ENCODE measurements around the gene SPRY1. TPM values are rescaled to one million over a fixed set of nuclear protein-coding genes. Genes with fewer than 3 reads are reported as not detected.
A peak's percentile ranks its signal among the peaks of the same experiment; 100 is the strongest.

SPRY1 gene
- total and polyA plus RNA-seq, 4 donors: 23.6 to 29.2 (median 27.5) TPM

DNA sequence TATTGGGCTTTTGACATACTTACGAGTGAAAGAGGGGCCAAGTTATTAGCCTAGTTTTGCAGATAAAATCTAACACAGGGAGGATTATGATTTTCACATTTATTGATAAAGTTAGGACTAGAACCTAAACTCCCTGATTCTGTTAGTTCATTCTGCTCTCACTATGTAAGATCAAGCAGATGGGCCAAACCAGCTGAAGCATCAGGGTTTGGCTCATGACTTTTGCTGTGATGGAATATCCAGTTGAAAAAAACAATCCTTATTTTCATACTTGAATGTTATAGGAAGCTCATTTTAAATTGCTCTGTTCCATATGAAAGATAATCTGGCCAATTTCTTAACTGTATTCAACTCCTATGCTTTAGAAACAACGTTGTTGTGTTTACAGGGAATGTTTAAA lies 21.2 kb downstream of the SPRY1 start:
- no peaks in the 10 kb centered on the region for H3K27me3 ChIP-seq (ENCODE audit: control insufficient read depth, insufficient read depth, low read length)
- no peaks in the 10 kb centered on the region for H3K36me3 ChIP-seq (ENCODE audit: control insufficient read depth, insufficient read depth, low read length)
- no peaks in the 10 kb centered on the region for H3K9me3 ChIP-seq (ENCODE audit: control insufficient read depth, insufficient read depth, low read length)
- H3K27ac ChIP-seq (ENCODE audit: low read depth, low read length): no peak overlapping the region
- no peaks in the 10 kb centered on the region for H3K4me1 ChIP-seq (ENCODE audit: control insufficient read depth, insufficient read depth, low read length)
- WGBS (ENCODE audit: insufficient coverage): no CpG with 5 or more reads among the region's 2 CpGs
- H3K4me3 ChIP-seq (ENCODE audit: low read depth, low read length): no peak overlapping the region
- DNase-seq (ENCODE audit: low read depth in 4 of 6, low spot score in 6 of 6): peak in 1 of 6 donors; percentile 33

DNA sequence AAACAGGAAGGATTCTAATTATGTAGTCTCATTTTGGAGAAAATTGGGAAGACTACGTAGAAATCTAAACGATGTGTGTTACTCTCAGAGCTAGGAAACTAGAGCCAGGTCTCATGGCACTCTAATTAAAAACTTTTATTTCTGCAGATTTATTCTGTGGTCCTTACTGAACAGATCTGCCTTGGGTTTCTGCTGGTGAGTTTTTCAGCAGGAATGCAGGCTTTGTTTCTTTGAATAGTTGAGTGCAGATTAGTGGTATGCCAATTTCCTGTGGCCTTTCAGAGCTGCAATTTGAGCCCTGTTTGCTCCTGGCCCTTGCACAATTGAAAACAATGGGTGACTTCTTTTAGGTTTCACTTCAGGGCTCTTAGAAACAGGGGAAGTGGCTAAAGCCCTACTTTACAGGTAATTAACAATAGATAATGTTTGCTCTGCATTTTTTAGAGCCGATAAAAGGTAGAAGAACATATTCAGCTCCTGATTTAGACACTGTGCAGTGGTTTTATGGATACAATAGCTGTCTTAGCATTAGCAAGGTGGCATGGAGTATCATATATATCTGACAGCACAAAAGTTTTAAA lies 21.8 kb downstream of the SPRY1 start:
- DNase-seq (ENCODE audit: low read depth in 4 of 6, low spot score in 6 of 6): peak in 2 of 6 donors; percentile 62 to 64
- Histone ChIP-seq H3K4me1 (ENCODE audit: control insufficient read depth, insufficient read depth, low read length) (no peaks in the 10 kb centered on the region), H3K27me3 (ENCODE audit: control insufficient read depth, insufficient read depth, low read length) (no peaks in the 10 kb centered on the region), H3K27ac (ENCODE audit: low read depth, low read length) (no peak overlapping the region), H3K36me3 (ENCODE audit: control insufficient read depth, insufficient read depth, low read length) (no peaks in the 10 kb centered on the region), H3K4me3 (ENCODE audit: low read depth, low read length) (no peak overlapping the region), H3K9me3 (ENCODE audit: control insufficient read depth, insufficient read depth, low read length) (no peaks in the 10 kb centered on the region)
- 37% methylated on average over 2 of the region's 3 CpGs for WGBS (ENCODE audit: insufficient coverage)

DNA sequence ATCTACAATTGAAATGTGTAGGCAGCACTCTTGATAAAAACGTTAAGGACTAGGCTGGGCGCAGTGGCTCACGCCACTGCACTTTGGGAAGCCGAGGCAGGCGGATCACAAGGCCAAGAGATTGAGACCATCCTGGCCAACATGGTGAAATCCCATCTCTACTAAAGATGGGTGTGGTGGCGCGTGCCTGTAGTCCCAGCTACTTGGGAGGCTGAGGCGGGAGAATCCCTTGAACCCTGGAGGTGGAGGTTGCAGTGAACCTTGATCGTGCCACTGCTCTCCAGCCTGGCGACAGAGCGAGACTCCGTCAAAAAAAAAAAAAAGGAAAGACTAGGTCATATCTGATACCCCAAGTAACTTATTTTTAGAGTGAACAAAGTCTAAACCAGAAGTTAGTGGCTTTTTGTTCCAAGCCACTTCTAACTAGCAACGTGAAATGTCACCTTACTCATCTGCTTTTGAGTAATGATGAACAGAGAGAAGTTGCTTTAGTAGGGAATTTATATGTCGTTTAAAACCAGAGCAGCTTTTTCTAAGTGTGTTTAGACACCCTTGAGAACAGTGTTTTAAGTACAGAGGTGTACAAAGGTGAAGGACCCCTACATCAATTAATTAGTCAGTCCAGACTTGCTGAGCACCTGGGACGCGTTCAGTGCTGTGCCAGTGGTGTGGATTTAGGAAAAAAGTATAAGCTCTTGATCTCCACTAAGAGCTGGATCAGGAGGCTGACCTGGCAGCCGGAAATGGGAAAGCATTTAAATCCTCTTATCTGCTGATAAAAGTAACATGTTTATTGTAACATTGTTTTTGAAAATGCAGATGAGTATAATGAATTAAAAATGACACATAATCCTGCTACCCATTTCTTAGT lies 23.5 kb downstream of the SPRY1 start:
- no peak overlapping the region for H3K4me3 ChIP-seq (ENCODE audit: low read depth, low read length)
- WGBS (ENCODE audit: insufficient coverage): 100% methylated on average over 4 of the region's 17 CpGs
- no peaks in the 10 kb centered on the region for H3K27me3 ChIP-seq (ENCODE audit: control insufficient read depth, insufficient read depth, low read length)
- H3K9me3 ChIP-seq (ENCODE audit: control insufficient read depth, insufficient read depth, low read length): no peaks in the 10 kb centered on the region
- DNase-seq (ENCODE audit: low read depth in 4 of 6, low spot score in 6 of 6): no peak
- H3K4me1 ChIP-seq (ENCODE audit: control insufficient read depth, insufficient read depth, low read length): no peaks in the 10 kb centered on the region
- no peaks in the 10 kb centered on the region for H3K36me3 ChIP-seq (ENCODE audit: control insufficient read depth, insufficient read depth, low read length)
- H3K27ac ChIP-seq (ENCODE audit: low read depth, low read length): no peak overlapping the region

DNA sequence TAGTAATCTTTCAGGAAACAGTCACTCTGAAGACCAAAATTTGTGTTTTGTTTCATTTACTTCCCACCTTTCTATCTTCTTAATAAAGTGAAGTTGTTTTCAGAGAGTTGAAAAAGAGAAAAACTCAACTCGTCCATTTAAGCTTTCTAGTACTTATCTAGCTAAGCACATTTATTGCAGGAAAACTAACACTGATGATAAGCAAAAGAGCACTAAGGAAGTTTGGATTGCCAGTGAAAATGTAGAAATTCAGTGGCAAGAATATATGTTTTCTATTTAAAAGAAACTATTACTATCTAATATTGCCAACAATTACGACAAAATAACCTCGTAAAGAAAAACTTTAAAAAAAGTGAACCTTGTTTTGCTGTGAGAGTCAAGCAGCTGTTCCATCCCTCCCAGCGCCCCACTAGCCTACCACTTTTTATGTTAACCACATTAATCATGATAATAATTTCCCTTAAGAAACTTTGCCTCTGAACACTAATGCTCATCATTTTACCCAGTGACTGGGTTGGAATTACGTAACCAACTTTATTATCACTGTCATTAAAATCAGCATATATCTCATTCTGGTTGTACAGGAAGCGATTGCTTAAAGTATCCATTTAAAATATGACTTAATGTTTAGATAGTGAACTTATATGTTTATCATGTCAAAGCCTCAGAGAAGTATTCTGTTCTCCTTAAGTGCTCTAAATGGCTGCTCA lies 24.8 kb downstream of the SPRY1 start:
- Histone ChIP-seq H3K4me1 (ENCODE audit: control insufficient read depth, insufficient read depth, low read length) (no peaks in the 10 kb centered on the region), H3K27ac (ENCODE audit: low read depth, low read length) (no peak overlapping the region), H3K27me3 (ENCODE audit: control insufficient read depth, insufficient read depth, low read length) (no peaks in the 10 kb centered on the region), H3K36me3 (ENCODE audit: control insufficient read depth, insufficient read depth, low read length) (no peaks in the 10 kb centered on the region), H3K9me3 (ENCODE audit: control insufficient read depth, insufficient read depth, low read length) (no peaks in the 10 kb centered on the region), H3K4me3 (ENCODE audit: low read depth, low read length) (no peak overlapping the region)
- DNase-seq (ENCODE audit: low read depth in 4 of 6, low spot score in 6 of 6): no peak
- WGBS (ENCODE audit: insufficient coverage): 94% methylated on average over 3 of the region's 6 CpGs

DNA sequence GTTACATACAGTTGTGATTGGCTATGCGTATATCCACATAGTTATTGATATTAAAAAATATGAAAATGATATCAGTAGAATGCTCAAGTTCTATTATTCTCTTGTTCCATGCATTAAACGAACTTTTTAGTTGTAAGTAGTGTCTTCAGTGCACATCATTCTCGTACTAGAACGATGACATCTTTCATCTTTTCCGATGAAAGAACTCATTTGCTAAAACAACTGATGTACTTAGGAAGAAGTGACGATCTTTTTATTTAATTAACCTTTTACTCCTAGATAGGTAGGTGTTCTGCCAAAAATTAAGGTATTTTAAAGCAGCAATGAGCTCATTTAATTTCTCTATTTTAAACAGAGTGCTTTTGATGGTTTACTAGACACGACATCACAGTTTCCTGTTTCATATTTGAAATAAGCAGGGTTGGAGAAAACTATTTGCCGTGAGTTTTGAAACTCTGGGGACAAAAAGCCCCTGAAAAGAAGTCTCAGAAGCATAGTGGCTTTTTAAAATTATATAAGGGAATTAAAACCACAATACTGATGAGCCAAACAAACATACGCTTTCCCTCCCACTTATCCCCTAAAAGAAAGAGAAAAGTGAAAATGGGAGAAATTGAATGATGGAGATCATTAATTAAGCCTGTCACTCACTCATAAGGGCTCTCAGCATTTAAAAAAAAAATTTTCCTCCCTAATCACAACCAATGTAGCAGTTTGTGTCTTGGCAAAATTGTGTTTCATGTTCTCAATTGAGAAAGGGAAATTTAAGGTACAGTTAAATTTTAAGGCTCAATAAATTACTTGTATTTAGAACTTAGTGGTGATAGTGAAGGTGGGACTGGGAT lies 25.6 kb downstream of the SPRY1 start:
- H3K27ac ChIP-seq (ENCODE audit: low read depth, low read length): no peak overlapping the region
- H3K9me3 ChIP-seq (ENCODE audit: control insufficient read depth, insufficient read depth, low read length): peaks cover 3% of the 10 kb centered on the region
- no peaks in the 10 kb centered on the region for H3K36me3 ChIP-seq (ENCODE audit: control insufficient read depth, insufficient read depth, low read length)
- H3K4me3 ChIP-seq (ENCODE audit: low read depth, low read length): no peak overlapping the region
- no CpG with 5 or more reads among the region's 9 CpGs for WGBS (ENCODE audit: insufficient coverage)
- no peaks in the 10 kb centered on the region for H3K27me3 ChIP-seq (ENCODE audit: control insufficient read depth, insufficient read depth, low read length)
- DNase-seq (ENCODE audit: low read depth in 4 of 6, low spot score in 6 of 6): no peak
- no peaks in the 10 kb centered on the region for H3K4me1 ChIP-seq (ENCODE audit: control insufficient read depth, insufficient read depth, low read length)

DNA sequence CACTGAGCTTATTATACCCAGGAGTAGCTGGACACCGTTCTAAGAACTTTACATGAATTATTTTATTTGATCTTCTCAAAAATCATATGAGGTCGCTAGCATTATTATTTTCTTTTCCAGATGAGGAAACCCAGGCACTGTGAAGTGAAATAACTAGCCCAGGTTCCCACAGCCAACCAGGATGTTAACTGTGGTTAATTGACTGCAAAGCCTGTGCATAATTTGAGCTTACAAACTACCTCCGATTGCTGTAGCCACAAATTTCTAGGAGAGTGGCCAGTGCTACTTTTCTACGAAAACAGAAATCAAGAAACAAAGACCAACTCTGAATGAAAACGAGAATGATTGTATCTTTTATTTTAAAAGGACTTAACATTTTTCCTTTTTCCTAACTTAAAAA lies 27.2 kb downstream of the SPRY1 start:
- Histone ChIP-seq H3K27me3 (ENCODE audit: control insufficient read depth, insufficient read depth, low read length) (no peaks in the 10 kb centered on the region), H3K4me3 (ENCODE audit: low read depth, low read length) (no peak overlapping the region), H3K27ac (ENCODE audit: low read depth, low read length) (no peak overlapping the region), H3K9me3 (ENCODE audit: control insufficient read depth, insufficient read depth, low read length) (peaks cover 6% of the 10 kb centered on the region), H3K4me1 (ENCODE audit: control insufficient read depth, insufficient read depth, low read length) (no peaks in the 10 kb centered on the region), H3K36me3 (ENCODE audit: control insufficient read depth, insufficient read depth, low read length) (no peaks in the 10 kb centered on the region)
- DNase-seq (ENCODE audit: low read depth in 4 of 6, low spot score in 6 of 6): no peak
- WGBS (ENCODE audit: insufficient coverage): 100% methylated on average over 2 of the region's 5 CpGs

DNA sequence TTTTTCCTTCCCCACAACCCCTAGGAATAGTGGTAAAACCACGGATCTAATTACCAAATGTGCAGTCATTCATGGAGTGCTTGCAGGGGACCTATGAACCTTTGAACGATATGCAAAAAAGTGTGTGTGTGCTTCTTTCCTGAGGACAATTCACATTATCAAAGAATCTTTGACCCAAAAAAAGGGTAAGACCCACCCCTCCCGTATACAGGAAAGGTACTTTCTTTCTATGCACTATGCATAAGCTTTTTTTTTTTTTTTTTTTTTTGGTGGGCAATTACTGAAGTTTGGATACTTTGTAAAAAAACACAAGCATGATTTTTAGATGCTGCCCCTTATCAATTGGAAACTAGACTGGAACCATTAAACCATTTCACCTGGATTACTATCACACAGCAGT lies 31.4 kb downstream of the SPRY1 start:
- no peaks in the 10 kb centered on the region for H3K4me1 ChIP-seq (ENCODE audit: control insufficient read depth, insufficient read depth, low read length)
- peaks cover 6% of the 10 kb centered on the region for H3K9me3 ChIP-seq (ENCODE audit: control insufficient read depth, insufficient read depth, low read length)
- no peak overlapping the region for H3K27ac ChIP-seq (ENCODE audit: low read depth, low read length)
- H3K4me3 ChIP-seq (ENCODE audit: low read depth, low read length): no peak overlapping the region
- no peaks in the 10 kb centered on the region for H3K36me3 ChIP-seq (ENCODE audit: control insufficient read depth, insufficient read depth, low read length)
- H3K27me3 ChIP-seq (ENCODE audit: control insufficient read depth, insufficient read depth, low read length): no peaks in the 10 kb centered on the region
- no peak for DNase-seq (ENCODE audit: low read depth in 4 of 6, low spot score in 6 of 6)
- no CpG with 5 or more reads among the region's 3 CpGs for WGBS (ENCODE audit: insufficient coverage)

DNA sequence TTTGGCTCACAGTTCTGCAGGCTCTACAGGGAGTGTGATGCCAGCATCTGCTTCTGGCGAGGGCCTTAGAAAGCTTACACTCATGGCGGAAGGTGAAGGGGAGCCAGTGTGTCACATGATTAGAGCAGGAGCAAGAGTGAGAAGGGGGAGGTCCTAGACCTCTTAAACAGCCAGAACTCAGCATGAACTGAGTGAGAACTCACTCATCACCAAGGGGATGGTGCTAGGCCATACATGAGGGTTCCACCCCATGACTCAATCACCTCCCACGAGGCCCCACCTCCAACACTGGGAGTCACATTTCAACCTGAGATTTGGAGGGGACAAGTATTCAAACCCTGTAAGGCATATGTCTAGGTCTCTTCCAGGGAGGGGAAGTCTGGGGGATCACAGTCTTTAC lies 33.4 kb downstream of the SPRY1 start:
- no peak for DNase-seq (ENCODE audit: low read depth in 4 of 6, low spot score in 6 of 6)
- Histone ChIP-seq H3K4me3 (ENCODE audit: low read depth, low read length) (no peak overlapping the region), H3K27me3 (ENCODE audit: control insufficient read depth, insufficient read depth, low read length) (no peaks in the 10 kb centered on the region), H3K4me1 (ENCODE audit: control insufficient read depth, insufficient read depth, low read length) (no peaks in the 10 kb centered on the region), H3K27ac (ENCODE audit: low read depth, low read length) (no peak overlapping the region), H3K36me3 (ENCODE audit: control insufficient read depth, insufficient read depth, low read length) (no peaks in the 10 kb centered on the region), H3K9me3 (ENCODE audit: control insufficient read depth, insufficient read depth, low read length) (peaks cover 6% of the 10 kb centered on the region)
- 100% methylated on average over 2 of the region's 3 CpGs for WGBS (ENCODE audit: insufficient coverage)

DNA sequence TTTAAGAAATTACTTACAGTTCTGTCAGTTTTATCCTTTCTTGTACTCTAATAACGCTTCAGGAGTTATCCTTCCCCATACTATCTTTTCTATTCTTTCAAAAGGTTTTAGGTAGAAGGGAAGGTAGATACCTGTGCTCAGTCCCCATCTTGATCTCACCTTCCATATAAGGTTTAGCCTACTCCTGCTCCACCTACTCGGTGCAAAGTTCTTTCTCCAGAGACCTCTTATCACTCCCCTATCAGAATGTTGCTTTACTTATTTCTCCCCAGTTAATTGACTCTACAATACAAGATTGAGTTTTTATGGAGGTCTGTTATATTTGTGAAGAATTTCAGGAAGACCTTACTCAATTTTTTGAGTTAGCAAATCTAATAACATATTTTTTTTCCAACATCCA lies 33.9 kb downstream of the SPRY1 start:
- Histone ChIP-seq H3K27ac (ENCODE audit: low read depth, low read length) (no peak overlapping the region), H3K4me3 (ENCODE audit: low read depth, low read length) (no peak overlapping the region), H3K36me3 (ENCODE audit: control insufficient read depth, insufficient read depth, low read length) (peaks cover 4% of the 10 kb centered on the region), H3K27me3 (ENCODE audit: control insufficient read depth, insufficient read depth, low read length) (no peaks in the 10 kb centered on the region), H3K4me1 (ENCODE audit: control insufficient read depth, insufficient read depth, low read length) (no peaks in the 10 kb centered on the region), H3K9me3 (ENCODE audit: control insufficient read depth, insufficient read depth, low read length) (peaks cover 6% of the 10 kb centered on the region)
- no peak for DNase-seq (ENCODE audit: low read depth in 4 of 6, low spot score in 6 of 6)
- no CpG with 5 or more reads among the region's 2 CpGs for WGBS (ENCODE audit: insufficient coverage)
